ENCODE data around the gene TMEM234. TPM values are rescaled to one million over a fixed set of nuclear protein-coding genes. Genes with fewer than 3 reads are reported as not detected.
A peak's percentile ranks its signal among the peaks of the same experiment; 100 is the strongest.

Gene TMEM234
- total and polyA plus RNA-seq, 2 of the 8 experiments (the other 6 are each of a cell fraction or from before 2014, with no cell fraction given) = 8.7 to 8.9 TPM

- TF ChIP-seq YY1 (IDR thresholded peaks at IDR 0.05; ENCODE audit: low read depth, low read length) = peak; percentile 62; the same call in 1 of the 2 replicates
- peak; percentile 81 for TF ChIP-seq TAF1 (IDR thresholded peaks at IDR 0.05; ENCODE audit: low read depth, low read length)
- TF ChIP-seq SIN3A (conservative IDR thresholded peaks at IDR 0.05 in 1 of 2, IDR thresholded peaks at IDR 0.05 in 1 of 2; ENCODE audit: low read depth in 1 of 2, low read length in 2 of 2) = peak; percentile 82 to 91; a peak in 3 of 4 replicates
- no peak; the same call in 1 of the 2 replicates for TF ChIP-seq BRCA1 (IDR thresholded peaks at IDR 0.05; ENCODE audit: low read depth, low read length)
Observed at GRCh38 chr1:32205401-32206370, 16.5 kb downstream of the TMEM234 start, which contains the start of gene IQCC (continued).

Data from H1 (cell line).